SK-N-SH treated with all-trans-retinoic acid at 6 μM for 48 hours (cell line): Measurements from ENCODE around the gene POLD1.

Experiments
- ATAC-seq: fragments of 200-7000 bp; cut with Tn5 transposase; 3 replicates; pipeline ENCODE4 v1.9.1; 2020; ENCODE audit warnings: mild to moderate bottlenecking, moderate library complexity
- ARNTL ChIP-seq: fragments of 450-650 bp; formaldehyde crosslinking; IDR thresholded peaks from 2 replicates; pipeline ENCODE4 v1.5.0; 2020; ENCODE audit warnings: low read depth, mild to moderate bottlenecking, moderate library complexity, borderline replicate concordance
- BACH2 ChIP-seq: fragments of 250-450 bp; sonication (Bioruptor Pico); IDR thresholded peaks from 2 replicates; pipeline ENCODE4 v1.9.0; 2021; ENCODE audit warnings: mild to moderate bottlenecking, borderline replicate concordance
- CREB5 ChIP-seq: fragments of 250-450 bp; sonication (Bioruptor Pico); IDR thresholded peaks from 2 replicates; pipeline ENCODE4 v1.5.1; 2020; ENCODE audit warnings: low read depth, mild to moderate bottlenecking, moderate library complexity
- CSDC2 ChIP-seq: fragments of 250-450 bp; sonication (Bioruptor Pico); IDR thresholded peaks from 2 replicates; pipeline ENCODE4 v1.5.0; 2020; ENCODE audit warnings: mild to moderate bottlenecking, moderate library complexity
- ISL1 ChIP-seq: fragments of 250-450 bp; sonication (Bioruptor Pico); IDR thresholded peaks from 2 replicates; pipeline ENCODE4 v2.1.2; 2022; ENCODE audit warnings: mild to moderate bottlenecking, moderate library complexity
- OSR1 ChIP-seq: fragments of 250-450 bp; sonication (Bioruptor Pico); IDR thresholded peaks from 2 replicates; pipeline ENCODE4 v1.8.0; 2022; ENCODE audit warnings: moderate library complexity, mild to moderate bottlenecking, inconsistent platforms
- PATZ1 ChIP-seq: fragments of 250-450 bp; sonication (Bioruptor Pico); IDR thresholded peaks from 2 replicates; pipeline ENCODE4 v1.8.0; 2020; ENCODE audit warnings: mild to moderate bottlenecking, moderate library complexity, borderline replicate concordance
- POU6F1 ChIP-seq: fragments of 250-450 bp; sonication (Bioruptor Pico); IDR thresholded peaks from 2 replicates; pipeline ENCODE4 v1.8.0; 2021; ENCODE audit warnings: low read depth, mild to moderate bottlenecking, moderate library complexity, borderline replicate concordance
- PPARA ChIP-seq: fragments of 250-450 bp; sonication (Bioruptor Pico); IDR thresholded peaks from 2 replicates; pipeline ENCODE4 v1.5.0; 2020; ENCODE audit warnings: mild to moderate bottlenecking, borderline replicate concordance
- RARB ChIP-seq: fragments of 250-450 bp; sonication (Bioruptor Pico); IDR thresholded peaks from 2 replicates; pipeline ENCODE4 v1.8.0; 2021; ENCODE audit warnings: mild to moderate bottlenecking, moderate library complexity
- SNAI2 ChIP-seq: fragments of 250-450 bp; sonication (Bioruptor Pico); IDR thresholded peaks from 2 replicates; pipeline ENCODE4 v1.5.0; 2020; ENCODE audit warnings: mild to moderate bottlenecking, moderate library complexity
- TCF4 ChIP-seq: fragments of 250-450 bp; sonication (Bioruptor Pico); IDR thresholded peaks from 2 replicates; pipeline ENCODE4 v1.8.0; 2021; ENCODE audit warnings: mild to moderate bottlenecking, moderate library complexity, borderline replicate concordance
- TSHZ2 ChIP-seq: fragments of 250-450 bp; sonication (Bioruptor Pico); IDR thresholded peaks from 2 replicates; pipeline ENCODE4 v1.5.0; 2020; ENCODE audit warnings: mild to moderate bottlenecking, moderate library complexity
- ZFP30 ChIP-seq: fragments of 450-650 bp; formaldehyde crosslinking; IDR thresholded peaks from 2 replicates; pipeline ENCODE4 v1.5.0; 2022; ENCODE audit warnings: mild to moderate bottlenecking, moderate library complexity
- ZNF70 ChIP-seq: fragments of 450-650 bp; formaldehyde crosslinking; IDR thresholded peaks from 2 replicates; pipeline ENCODE4 v1.5.0; 2020; ENCODE audit warnings: mild to moderate bottlenecking, moderate library complexity
- TF ChIP-seq, protein P1 (sequence below): fragments of 250-450 bp; sonication (Bioruptor Pico); IDR thresholded peaks from 2 replicates; pipeline ENCODE4 v1.5.1; 2021; ENCODE audit warnings: mild to moderate bottlenecking, moderate library complexity

Gene POLD1

GRCh38 chr19:50425581-50425980 lies 41.4 kb downstream of the POLD1 start:
- TF ChIP-seq, protein P1, sequence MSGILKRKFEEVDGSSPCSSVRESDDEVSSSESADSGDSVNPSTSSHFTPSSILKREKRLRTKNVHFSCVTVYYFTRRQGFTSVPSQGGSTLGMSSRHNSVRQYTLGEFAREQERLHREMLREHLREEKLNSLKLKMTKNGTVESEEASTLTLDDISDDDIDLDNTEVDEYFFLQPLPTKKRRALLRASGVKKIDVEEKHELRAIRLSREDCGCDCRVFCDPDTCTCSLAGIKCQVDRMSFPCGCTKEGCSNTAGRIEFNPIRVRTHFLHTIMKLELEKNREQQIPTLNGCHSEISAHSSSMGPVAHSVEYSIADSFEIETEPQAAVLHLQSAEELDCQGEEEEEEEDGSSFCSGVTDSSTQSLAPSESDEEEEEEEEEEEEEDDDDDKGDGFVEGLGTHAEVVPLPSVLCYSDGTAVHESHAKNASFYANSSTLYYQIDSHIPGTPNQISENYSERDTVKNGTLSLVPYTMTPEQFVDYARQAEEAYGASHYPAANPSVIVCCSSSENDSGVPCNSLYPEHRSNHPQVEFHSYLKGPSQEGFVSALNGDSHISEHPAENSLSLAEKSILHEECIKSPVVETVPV (CRISPR knock-in tag), result no peak
- no peak for TF ChIP-seq PPARA (CRISPR knock-in tag)
- ATAC-seq, result no peak

GRCh38 chr19:50427318-50427925 lies 43.3 kb downstream of the POLD1 start:
- ATAC-seq, result no peak
- TF ChIP-seq RARB (no peak), CSDC2 (CRISPR knock-in tag) (no peak), TCF4 (CRISPR knock-in tag) (no peak), POU6F1 (no peak), TSHZ2 (CRISPR knock-in tag) (no peak), OSR1 (CRISPR knock-in tag) (no peak), ZFP30 (CRISPR knock-in tag) (no peak), BACH2 (CRISPR knock-in tag) (no peak), ISL1 (CRISPR knock-in tag) (no peak), ARNTL (CRISPR knock-in tag) (no peak), SNAI2 (CRISPR knock-in tag) (no peak), PATZ1 (CRISPR knock-in tag) (no peak), PPARA (CRISPR knock-in tag) (no peak), CREB5 (CRISPR knock-in tag) (no peak)
- TF ChIP-seq, protein P1 (CRISPR knock-in tag), result no peak
- TF ChIP-seq, all 23 proteins: peak for 0

- no peak for ATAC-seq
- TF ChIP-seq ZNF70 (CRISPR knock-in tag), result no peak
- TF ChIP-seq ZFP30 (CRISPR knock-in tag), result no peak
- no peak for TF ChIP-seq TSHZ2 (CRISPR knock-in tag)
Observed at GRCh38 chr19:50427997-50428425, 43.9 kb downstream of the POLD1 start.
